Fibroblast of skin of left quadriceps (primary cell): Measurements from ENCODE around the gene SYT8.

Source experiments
- DNase-seq, 2 experiments: peaks; one replicate each; pipeline ENCODE4 v3.0.0-alpha.2; 2013; ENCODE audit warnings: low read depth in 2 of 2

Gene SYT8

DNA sequence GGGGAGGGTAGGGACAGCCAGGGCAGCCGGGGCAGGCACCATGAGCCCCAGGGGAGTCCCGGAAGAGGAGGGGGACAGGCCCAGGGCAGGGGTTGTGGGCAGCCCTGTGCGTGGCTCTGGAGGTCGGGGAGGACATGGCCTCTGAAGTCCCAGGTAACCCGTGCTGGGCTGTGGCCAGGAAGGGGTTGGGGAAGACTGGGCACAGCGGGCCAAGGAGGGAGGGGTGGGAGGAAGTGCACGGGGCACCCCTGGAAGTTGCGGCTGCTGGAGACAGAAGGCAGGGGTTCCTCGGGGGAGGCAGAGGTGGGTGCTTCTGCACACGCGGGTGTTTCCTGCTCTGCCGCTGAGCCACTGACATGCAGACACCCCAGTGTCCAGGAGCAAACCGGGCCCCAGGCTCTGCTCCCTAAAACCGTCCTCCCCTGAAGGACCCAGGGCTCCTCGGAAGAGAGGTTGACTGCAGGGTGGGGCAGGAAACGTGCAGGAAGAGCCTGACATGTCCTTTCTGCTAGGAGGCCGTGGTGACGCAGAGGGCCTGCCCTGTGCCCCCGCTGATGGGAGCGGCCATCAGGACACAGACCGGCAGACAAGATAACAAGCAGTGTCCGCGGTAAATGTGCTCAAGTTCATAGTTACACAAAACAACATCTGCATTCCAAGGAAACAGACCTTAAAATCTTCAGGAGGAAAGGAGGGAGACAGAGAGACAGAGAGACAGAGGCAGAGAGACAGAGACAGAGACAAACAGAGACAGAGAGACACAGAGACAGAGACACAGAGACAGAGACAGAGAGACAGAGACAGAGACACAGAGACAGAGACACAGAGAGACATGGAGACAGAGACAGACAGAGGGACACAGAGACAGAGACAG lies 9.7 kb downstream of the SYT8 start:
- no peak for DNase-seq

- no peak for DNase-seq
Observed at GRCh38 chr11:1845095-1845429, 10.3 kb downstream of the SYT8 start.

DNA sequence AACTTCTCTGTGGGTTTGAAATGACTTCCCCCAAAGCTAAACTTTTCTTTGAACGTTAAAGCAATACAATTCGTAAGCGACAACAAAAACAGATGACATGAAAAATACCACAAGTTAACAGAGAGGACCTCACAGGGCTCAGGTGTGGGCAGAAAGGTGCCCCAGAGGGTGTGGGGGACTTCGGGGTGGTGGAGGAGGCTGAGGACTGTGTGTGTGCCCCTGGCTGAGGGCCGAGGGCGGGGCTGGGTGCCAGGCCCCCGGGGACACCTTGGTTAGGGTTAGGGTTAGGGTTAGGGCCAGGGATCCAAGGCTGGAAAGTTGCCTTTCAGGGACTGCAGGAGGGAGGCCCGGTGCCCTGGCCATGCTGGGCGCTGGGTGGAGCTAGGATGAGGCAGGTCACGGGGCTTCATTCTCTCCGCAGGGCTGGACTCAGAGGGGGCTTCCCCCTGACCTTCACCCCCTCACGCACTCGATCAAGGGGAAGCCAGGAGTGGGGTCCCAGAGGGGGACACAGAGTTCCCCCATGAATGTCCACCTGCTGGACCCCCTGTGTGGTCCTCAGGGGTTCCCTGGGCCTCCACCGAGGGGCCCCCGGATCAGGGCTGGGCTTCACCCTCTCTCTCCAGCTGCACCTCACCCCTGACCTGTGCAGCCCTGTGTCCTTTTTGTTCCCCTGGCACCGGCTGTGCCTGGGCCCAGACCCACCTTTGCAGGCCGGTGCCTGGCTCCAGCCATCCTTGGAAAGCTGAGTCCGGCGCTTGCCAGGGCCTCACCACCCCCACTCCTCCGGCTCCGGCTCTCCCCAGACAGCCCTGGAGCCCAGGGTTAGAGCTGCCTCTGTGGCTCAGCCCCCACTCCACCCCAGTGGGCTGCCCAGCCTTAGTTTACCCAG lies 11.0 kb downstream of the SYT8 start:
- no peak for DNase-seq

DNA sequence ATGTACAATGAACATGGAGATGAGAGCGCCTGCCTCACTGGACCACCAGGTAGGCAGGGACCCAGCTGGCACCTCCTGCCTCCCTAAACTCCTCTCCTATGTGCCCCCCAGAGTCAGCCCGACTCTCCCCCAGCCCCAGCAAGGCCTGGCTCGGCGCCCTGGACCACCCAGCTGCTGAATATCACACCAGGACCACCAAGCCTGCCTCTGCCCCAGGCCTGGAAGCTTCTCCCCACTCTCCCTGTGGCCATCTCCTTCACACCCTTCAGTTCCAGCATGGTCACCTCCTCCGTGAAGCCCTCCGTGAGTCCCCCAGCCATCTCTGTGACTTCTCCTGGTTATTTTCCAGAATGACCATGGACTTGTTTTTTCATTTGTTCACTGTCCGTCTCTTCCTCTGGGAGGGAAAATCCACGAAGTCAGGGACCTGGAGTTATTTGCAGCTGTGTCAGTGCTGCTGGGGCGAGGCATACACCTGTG lies 11.7 kb downstream of the SYT8 start:
- DNase-seq, result no peak

GRCh38 chr11:1847006-1847735 lies 12.4 kb downstream of the SYT8 start:
- DNase-seq, result no peak

DNA sequence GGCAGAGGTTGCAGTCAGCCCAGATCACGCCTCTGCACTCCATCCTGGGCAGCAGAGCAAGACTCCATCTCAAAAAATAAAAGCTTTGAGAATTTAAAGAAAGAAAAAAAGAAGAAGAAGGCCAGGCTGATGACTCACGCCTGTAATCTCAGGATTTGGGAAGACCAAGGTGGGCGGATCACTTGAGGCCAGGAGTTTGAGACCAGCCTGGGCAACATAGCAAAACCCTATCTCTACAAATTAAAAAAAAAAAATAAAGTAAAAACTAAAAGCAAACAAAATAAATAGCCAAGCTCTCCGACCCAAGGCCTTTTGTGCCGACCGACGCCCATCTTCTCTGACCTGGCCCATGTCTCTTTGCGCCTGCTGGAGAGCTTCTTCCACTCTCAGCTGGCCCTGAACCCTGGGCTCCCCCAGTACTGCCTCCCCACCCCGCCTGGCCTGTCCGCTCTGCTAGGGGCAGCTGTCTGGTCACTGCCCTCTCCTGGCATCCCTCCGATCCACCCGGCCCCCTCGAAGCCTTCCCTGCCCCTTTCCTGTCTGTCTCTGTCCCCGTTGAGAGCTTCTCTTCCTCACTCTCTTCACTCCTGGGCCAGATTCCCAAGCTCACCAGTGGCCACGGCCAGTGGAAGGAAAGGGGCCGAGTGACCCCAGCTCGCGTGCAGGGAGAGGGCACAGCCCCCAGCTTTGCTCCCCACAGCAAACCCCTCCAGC lies 13.3 kb downstream of the SYT8 start:
- no peak for DNase-seq

- DNase-seq, result no peak
Observed at GRCh38 chr11:1848640-1849430, 14.0 kb downstream of the SYT8 start.

DNA sequence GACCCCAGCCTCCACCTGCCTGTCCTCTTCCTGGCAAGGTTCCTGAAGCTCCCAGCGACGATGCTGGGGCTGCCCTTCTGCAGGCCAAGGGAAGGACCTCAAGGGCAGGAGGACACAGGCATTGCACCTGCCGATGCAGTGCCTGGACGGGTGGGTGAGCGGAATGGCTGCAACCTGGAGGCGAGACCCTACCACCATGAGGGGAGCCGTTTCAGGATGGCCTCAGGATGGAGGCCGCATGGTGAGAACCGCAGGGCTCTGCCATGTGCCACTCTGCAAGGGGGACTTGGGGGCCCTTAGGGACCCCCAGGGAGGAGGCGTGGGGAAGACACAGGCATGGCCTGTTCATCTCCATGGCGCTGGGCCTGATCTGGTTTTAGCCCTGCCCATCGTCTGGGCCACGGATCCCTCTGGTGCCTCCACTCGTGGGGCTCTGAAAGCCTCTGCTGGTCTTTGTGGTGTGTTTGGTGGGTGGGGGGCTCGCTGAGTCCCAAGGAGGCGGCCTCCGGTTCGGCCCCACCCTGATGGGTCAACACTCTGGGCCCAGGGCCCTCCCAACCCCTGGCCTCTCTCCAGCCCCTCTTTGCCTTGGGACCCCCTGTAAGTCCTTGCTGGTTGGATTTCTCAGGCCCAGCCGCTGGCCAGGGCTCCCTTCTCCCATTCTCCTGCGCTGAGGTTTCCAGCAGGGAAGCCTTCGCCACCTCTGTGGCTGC lies 16.8 kb downstream of the SYT8 start:
- DNase-seq, result no peak

- DNase-seq, result no peak
Observed at GRCh38 chr11:1852271-1852876, 17.6 kb downstream of the SYT8 start.

GRCh38 chr11:1852877-1853276 lies 18.1 kb downstream of the SYT8 start, which contains the start of gene LSP1:
Gene LSP1 (plus strand): TSS chr11:1853084. CDS start chr11:1853145, 61 bp downstream.
- DNase-seq, result no peak

DNA sequence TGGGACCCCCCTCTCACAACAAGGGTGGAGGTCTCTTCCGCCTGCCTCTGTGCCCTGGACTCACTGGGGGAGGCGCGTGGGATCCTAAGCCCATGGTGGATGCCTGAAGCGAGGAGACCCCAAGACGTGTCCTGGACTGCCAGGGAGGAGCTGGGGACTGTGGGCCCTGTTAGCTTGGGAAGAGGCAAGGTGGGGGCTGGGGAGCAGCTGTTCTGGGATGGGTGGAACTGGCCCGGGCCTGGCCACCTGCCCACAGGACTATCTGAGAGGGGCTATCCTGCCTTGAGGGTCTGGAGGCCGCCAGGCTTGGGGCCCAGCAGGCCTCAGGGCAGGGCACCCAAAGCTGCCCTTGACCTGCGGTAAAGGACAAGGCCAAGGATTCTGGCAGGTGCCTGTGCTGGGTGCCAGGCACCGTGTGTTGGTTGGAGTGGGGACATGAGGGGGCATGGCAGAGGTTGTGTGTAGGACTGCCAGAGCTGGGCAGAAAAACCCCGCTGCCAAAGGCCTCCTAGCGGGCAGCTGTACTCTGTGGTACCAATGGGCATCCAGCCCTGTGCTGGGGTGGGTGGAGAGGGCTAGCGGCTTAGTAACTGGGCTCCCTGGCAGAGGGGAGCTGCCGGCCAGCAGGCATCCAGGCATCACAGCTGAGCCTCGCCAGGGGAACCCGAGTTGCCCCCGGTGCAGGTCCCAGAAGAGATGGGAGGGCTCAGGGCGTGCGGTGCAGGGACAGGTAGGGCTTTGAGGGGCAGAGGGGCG lies 18.8 kb downstream of the SYT8 start:
- no peak for DNase-seq

- no peak for DNase-seq
Observed at GRCh38 chr11:1854132-1854948, 19.6 kb downstream of the SYT8 start.

DNA sequence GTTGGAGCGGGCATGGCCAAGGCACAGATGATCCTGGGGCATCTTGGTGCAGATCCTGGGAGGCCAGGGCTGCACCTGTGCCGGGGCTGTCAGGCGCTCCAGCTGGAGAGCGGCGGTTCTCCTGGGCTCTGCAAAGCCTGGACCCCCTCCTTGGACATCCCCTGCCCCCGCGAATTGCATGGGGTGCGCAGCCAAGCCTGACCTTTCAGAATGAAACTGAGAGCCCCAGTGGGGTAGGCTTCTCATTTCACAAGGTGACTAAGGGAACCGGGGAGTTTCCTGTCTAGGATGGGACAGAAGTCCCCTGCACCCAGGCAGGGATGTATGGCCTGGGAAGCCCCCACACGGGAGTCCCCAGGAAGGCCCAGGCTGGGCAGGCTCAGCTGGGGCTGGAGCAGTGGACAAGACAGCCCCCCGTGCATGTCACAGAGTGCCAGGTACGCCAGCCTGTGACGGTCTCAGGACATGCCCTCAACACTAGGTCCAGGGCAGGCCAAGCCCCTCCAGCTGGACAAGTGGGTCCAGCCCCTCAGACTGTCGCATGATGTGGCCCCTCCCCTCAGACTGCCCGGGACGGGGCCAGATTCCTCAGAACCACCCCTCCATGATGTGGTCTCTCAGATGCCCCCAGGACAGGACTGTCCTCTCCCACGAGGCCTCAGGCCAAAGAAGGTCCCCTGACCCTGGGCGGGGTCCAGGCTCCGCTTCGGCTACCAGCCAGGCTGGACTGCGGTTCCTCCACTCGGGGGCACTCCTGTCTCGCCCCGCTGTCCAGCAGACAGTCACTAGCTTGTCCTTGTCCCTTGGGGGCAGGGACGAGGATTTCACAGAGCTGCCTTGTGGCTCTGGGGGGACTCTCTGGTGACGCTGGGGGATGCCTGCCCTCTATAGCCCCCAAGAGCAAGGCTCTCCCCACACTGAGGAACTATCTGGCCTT lies 20.4 kb downstream of the SYT8 start:
- DNase-seq, result no peak

GRCh38 chr11:1855886-1856265 lies 21.1 kb downstream of the SYT8 start:
- DNase-seq, result no peak

- no peak for DNase-seq
Observed at GRCh38 chr11:1856306-1857005, 21.7 kb downstream of the SYT8 start.

DNA sequence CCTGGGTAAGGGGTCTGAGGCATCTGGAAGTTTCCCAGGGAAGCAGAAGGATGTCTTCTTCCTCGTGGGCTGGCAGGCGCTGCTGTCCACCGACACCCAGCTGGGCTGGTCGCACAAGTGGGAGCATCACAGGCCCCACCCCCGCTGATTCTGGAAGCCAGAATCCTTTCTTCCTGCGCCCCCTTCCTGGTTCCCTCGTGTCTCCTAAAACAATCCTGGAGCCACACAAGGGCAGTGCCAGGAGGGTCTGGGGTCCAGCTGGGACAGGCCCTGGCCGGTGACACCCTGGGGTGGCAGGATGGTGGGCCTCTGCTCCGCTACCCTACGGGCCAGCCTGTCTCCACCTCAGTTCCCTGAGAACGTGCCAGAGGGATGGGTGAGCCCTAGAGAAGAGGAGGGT lies 22.3 kb downstream of the SYT8 start:
- DNase-seq, result no peak
